Testis (tissue), 3 donors: ENCODE results near the gene CDK8. TPM values are rescaled to one million over a fixed set of nuclear protein-coding genes. Genes with fewer than 3 reads are reported as not detected.
"Not testable (repeated sequence)": the region's sequence is repeated elsewhere in the genome, so short reads cannot be mapped to it uniquely, and the experiment has no call there.

ENCODE experiments used
- DNase-seq: peaks from one replicate; pipeline ENCODE4 v3.0.0-alpha.2; 2019
- H3K27ac ChIP-seq, 2 donors: fragments of 200-600 bp; sonication (generic); one replicate each; pipeline ENCODE4 v1.5.1; 2019
- H3K27me3 ChIP-seq: fragments of 200-600 bp; sonication (generic); one replicate; pipeline ENCODE4 v1.5.1; 2019
- H3K36me3 ChIP-seq: fragments of 200-600 bp; sonication (generic); one replicate; pipeline ENCODE4 v1.5.1; 2017; ENCODE audit warnings: low read depth; ENCODE audit errors: missing control alignments
- H3K4me1 ChIP-seq: fragments of 200-600 bp; sonication (generic); one replicate; pipeline ENCODE4 v1.5.1; 2019
- H3K4me3 ChIP-seq, 2 donors: fragments of 200-600 bp; sonication (generic); one replicate each; pipeline ENCODE4 v1.5.1; 2017 to 2019
- H3K9me3 ChIP-seq: fragments of 200-600 bp; sonication (generic); one replicate; pipeline ENCODE4 v1.5.1; 2017
- POLR2A ChIP-seq: fragments of 450-650 bp; IDR thresholded peaks from one replicate; pipeline ENCODE4 v1.6.1; 2017; ENCODE audit warnings: antibody characterized with exemption, mild to moderate bottlenecking, moderate library complexity
- WGBS, 2 donors: methylation state at CpG; one replicate each; pipeline ENCODE4 v1.1.5; 2018; 5-methylcytosine and 5-hydroxymethylcytosine counted together
- intact Hi-C: fragments of 100-400 bp; cut with DNase I; formaldehyde crosslinking; loops from one replicate; pipeline ENCODE4 v1.15.1; 2023; ENCODE audit warnings: low total_unique reads
- polyA plus RNA-seq: library from polyadenylated mRNA; stranded (reverse); fragments of 350-450 nt; fragmentation: Illumina TruSeq; extraction: RNeasy Lipid Tissue Mini Kit (QIAGEN cat#74804); gene quantifications from one replicate; pipeline ENCODE4 v1.2.3, GENCODE V29; 2014; ENCODE audit warnings: low read depth, low replicate concordance; ENCODE audit not compliant: insufficient read depth
- total RNA-seq, 2 donors: library from RNA; depleted of rRNA; stranded (reverse); fragments of >200 nt; gene quantifications; one replicate each; pipeline ENCODE4 v1.2.3, GENCODE V29; 2016
- TF ChIP-seq, protein P1 (sequence below), 3 experiments: fragments of 450-650 bp in 2 of 3; fragments of 200-600 bp in 1 of 3; sonication (generic) in 1 of 3; IDR thresholded peaks; one replicate each; pipeline ENCODE4 v1.5.1; 2016 to 2019; ENCODE audit warnings: antibody characterized with exemption in 3 of 3, mild to moderate bottlenecking in 2 of 3, moderate library complexity in 1 of 3

Gene CDK8
- total and polyA plus RNA-seq, 3 donors from 2014 or later, result 16.5 to 31.7 (median 27.1) TPM

DNA sequence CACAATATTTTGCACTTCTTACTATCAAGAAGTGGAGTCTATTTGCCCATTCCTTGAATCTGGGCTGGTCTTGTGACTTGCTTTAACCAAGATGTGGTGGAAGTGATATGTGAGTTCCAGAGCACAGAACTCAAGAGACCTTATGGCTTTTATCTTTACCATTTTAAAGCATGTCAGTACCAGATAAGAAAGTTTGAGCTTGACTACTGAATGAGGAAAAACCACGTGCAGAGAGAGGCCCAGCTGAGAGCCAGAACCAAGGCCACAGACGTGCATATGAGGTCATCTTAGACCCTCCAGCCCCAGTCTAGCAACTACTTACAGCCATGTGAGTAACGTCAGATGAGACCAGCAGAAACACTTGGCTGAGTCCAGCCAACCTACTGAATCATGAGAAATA, 6.3 kb upstream of the CDK8 start:
- no peak overlapping the region for H3K27ac ChIP-seq
- H3K9me3 ChIP-seq, result no peaks in the 10 kb centered on the region
- H3K27me3 ChIP-seq, result no peaks in the 10 kb centered on the region
- intact Hi-C loops, result no loop called here
- no peak for DNase-seq
- 37 to 44% methylated on average over 3 of the region's 3 CpGs for WGBS, 2 donors
- TF ChIP-seq, protein P1, sequence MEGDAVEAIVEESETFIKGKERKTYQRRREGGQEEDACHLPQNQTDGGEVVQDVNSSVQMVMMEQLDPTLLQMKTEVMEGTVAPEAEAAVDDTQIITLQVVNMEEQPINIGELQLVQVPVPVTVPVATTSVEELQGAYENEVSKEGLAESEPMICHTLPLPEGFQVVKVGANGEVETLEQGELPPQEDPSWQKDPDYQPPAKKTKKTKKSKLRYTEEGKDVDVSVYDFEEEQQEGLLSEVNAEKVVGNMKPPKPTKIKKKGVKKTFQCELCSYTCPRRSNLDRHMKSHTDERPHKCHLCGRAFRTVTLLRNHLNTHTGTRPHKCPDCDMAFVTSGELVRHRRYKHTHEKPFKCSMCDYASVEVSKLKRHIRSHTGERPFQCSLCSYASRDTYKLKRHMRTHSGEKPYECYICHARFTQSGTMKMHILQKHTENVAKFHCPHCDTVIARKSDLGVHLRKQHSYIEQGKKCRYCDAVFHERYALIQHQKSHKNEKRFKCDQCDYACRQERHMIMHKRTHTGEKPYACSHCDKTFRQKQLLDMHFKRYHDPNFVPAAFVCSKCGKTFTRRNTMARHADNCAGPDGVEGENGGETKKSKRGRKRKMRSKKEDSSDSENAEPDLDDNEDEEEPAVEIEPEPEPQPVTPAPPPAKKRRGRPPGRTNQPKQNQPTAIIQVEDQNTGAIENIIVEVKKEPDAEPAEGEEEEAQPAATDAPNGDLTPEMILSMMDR (IDR thresholded peaks at IDR 0.05), result no peak
- no peak for TF ChIP-seq POLR2A
- no peaks in the 10 kb centered on the region for H3K4me1 ChIP-seq
- no peak overlapping the region for H3K4me3 ChIP-seq
- no peaks in the 10 kb centered on the region for H3K36me3 ChIP-seq

DNA sequence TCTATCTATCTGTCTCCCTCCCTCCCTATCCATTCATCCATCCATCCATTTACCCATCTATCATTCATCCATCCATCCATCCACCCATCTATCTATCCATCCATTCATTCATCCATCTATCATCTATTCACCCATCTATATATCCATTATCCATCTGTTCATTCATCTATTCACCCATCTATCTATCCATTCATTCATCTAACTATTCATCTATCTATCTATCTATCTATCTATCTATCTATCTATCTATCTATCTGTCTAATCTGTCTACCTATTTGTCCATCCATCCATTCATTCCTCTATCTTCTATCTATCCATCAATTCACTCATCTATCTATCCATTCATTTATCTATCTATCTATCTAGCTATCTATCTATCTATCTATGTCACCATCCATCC, 4.4 kb upstream of the CDK8 start:
- H3K27ac ChIP-seq, result no peak overlapping the region
- DNase-seq, result no peak
- no peaks in the 10 kb centered on the region for H3K4me1 ChIP-seq
- no peaks in the 10 kb centered on the region for H3K36me3 ChIP-seq
- intact Hi-C loops, result no loop called here
- no peaks in the 10 kb centered on the region for H3K27me3 ChIP-seq
- H3K4me3 ChIP-seq, result no peak overlapping the region
- no peaks in the 10 kb centered on the region for H3K9me3 ChIP-seq
- TF ChIP-seq, protein P1 (IDR thresholded peaks at IDR 0.05), result no peak
- TF ChIP-seq POLR2A, result no peak

DNA sequence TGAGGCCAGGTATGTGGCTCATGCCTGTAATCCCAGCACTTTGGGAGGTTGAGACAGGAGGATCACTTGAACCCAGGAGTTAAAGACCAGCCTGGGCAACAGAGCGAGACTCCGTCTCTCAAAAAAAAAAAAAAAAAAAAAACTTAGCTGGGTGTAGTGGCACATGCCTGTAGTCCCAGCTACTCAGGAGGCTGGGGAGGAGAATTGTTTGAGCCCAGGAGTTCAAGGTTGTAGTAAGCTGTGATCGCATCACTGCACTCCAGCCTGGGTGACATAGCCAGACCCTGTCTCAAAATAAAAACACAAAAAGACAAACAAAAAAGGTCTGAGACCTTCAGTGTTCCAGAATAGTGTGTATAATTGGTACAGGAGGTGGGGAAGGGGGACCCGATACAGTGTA, 1.9 kb upstream of the CDK8 start:
- H3K4me3 ChIP-seq, H3K27me3 ChIP-seq, H3K27ac ChIP-seq, H3K4me1 ChIP-seq, intact Hi-C loops, H3K36me3 ChIP-seq, DNase-seq, H3K9me3 ChIP-seq: not testable (repeated sequence)
- 77 to 81% methylated on average over 4 of the region's 4 CpGs for WGBS, 2 donors

DNA sequence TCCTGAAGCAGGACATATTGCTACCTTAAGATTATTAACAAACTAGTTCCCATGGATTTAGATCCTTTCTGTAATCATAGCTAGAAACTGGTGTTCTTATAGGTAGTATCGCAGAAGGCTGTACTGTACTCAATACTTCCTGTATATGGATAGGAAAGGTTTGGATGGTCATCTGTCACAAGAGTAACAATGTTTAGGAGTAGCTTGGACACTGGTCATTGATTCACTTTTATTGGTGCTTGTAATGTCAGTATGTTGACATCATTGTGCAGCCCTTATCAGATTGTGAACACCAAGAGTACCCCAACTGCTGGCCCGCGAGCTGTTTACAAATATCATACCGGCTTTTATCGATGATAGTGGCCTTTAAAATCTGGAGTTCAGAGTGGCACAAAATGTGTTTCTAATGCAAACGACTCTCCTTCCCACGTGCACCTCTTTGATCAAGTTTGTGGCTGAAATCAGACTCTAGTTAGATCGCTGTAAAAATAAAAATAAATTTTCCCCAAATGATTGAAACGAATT, 605 bp upstream of the CDK8 start:
- H3K27me3 ChIP-seq, result no peaks in the 10 kb centered on the region
- H3K9me3 ChIP-seq, result no peaks in the 10 kb centered on the region
- H3K27ac ChIP-seq, result peak overlapping the region; percentile 86 to 92
- intact Hi-C loops, result no loop called here
- 27% methylated on average over 9 of the region's 9 CpGs for WGBS, 2 donors
- TF ChIP-seq POLR2A, result no peak
- TF ChIP-seq, protein P1 (IDR thresholded peaks at IDR 0.05), result no peak
- no peaks in the 10 kb centered on the region for H3K4me1 ChIP-seq
- no peaks in the 10 kb centered on the region for H3K36me3 ChIP-seq
- DNase-seq, result no peak
- peak overlapping the region; percentile 87 to 92 for H3K4me3 ChIP-seq

DNA sequence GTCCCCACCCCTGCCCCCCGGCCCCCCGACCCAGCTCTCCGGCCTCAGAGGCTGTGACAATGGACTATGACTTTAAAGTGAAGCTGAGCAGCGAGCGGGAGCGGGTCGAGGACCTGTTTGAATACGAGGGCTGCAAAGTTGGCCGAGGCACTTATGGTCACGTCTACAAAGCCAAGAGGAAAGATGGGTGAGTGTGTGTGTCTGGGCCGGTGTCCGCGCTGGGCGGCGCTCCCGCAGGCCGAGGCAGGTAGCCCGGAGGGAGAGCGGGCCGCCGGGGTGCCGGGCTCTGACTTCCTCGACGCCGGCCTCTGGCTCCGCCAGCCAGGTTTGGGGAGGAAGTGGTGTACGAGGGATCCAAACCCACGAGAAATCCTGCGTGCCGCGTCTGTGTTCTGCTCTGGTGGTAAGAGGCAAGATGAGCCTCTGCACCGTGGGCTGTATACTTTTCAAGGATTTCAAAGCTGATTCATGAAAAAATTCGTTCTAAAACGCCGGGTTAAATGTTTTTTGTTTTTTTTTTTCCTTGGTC, 718 bp downstream of the CDK8 start:
- Histone ChIP-seq H3K36me3 (no peaks in the 10 kb centered on the region), H3K27me3 (no peaks in the 10 kb centered on the region), H3K9me3 (no peaks in the 10 kb centered on the region), H3K27ac (peak overlapping the region; percentile 86 to 92), H3K4me3 (peak overlapping the region; percentile 87 to 92), H3K4me1 (no peaks in the 10 kb centered on the region)
- 1% methylated on average over 25 to 35 of the region's 35 CpGs for WGBS, 2 donors
- TF ChIP-seq, protein P1 (IDR thresholded peaks at IDR 0.05), result no peak
- no peak for TF ChIP-seq POLR2A
- DNase-seq, result peak; percentile 66
- intact Hi-C loops, result no loop called here
